Loucy (cell line): Measurements from ENCODE around the gene SCML2.

Source experiments
- EZH2phosphoT487 ChIP-seq: fragments of 200-600 bp; IDR thresholded peaks from 2 replicates; pipeline ENCODE4 v1.6.1; 2018; ENCODE audit warnings: antibody characterized with exemption, mild to moderate bottlenecking, moderate library complexity, borderline replicate concordance
- TF ChIP-seq, protein P1 (sequence below): fragments of 200-600 bp; sonication (generic); conservative IDR thresholded peaks from 2 replicates; pipeline ENCODE4 v1.5.1; 2014; ENCODE audit warnings: mild to moderate bottlenecking, antibody characterized with exemption, low read length

DNA sequence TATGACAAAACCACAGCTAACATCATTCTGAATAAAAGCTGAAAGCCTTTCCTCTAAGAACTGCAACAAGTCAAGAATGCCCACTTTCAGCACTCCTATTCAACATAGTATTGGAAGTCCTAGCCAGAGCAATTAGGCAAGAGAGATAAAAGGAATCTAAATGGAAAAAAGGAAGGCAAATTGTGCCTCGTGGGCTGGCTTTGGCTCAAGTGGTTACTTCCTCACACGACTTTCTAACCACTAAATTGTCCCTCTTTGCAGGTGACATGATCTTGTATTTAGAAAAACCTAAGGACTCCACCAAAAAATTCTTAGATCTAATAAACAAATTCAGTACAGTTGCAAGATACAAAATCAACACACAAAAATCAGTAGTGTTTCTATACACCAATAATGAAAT lies 57.2 kb downstream of the SCML2 start:
- TF ChIP-seq EZH2phosphoT487 = no peak
- TF ChIP-seq, protein P1, sequence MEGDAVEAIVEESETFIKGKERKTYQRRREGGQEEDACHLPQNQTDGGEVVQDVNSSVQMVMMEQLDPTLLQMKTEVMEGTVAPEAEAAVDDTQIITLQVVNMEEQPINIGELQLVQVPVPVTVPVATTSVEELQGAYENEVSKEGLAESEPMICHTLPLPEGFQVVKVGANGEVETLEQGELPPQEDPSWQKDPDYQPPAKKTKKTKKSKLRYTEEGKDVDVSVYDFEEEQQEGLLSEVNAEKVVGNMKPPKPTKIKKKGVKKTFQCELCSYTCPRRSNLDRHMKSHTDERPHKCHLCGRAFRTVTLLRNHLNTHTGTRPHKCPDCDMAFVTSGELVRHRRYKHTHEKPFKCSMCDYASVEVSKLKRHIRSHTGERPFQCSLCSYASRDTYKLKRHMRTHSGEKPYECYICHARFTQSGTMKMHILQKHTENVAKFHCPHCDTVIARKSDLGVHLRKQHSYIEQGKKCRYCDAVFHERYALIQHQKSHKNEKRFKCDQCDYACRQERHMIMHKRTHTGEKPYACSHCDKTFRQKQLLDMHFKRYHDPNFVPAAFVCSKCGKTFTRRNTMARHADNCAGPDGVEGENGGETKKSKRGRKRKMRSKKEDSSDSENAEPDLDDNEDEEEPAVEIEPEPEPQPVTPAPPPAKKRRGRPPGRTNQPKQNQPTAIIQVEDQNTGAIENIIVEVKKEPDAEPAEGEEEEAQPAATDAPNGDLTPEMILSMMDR = no peak
